HFFc6 (cell line): ENCODE results near the gene PGF. TPM values are rescaled to one million over a fixed set of nuclear protein-coding genes. Genes with fewer than 3 reads are reported as not detected.

Source experiments
- DNase-seq: peaks from one replicate; pipeline ENCODE4 v3.0.0-alpha.2; 2018
- H3K27ac Mint-ChIP-seq: 2 replicates; pipeline ENCODE4 v1.8.0; 2020; ENCODE audit warnings: mild to moderate bottlenecking, mixed read lengths
- H3K27me3 Mint-ChIP-seq: 2 replicates; pipeline ENCODE4 v1.8.0; 2021; ENCODE audit warnings: mild to moderate bottlenecking, moderate library complexity, mixed read lengths; ENCODE audit not compliant: insufficient read depth
- H3K36me3 Mint-ChIP-seq: 2 replicates; pipeline ENCODE4 v1.8.0; 2021; ENCODE audit warnings: low read depth, mixed read lengths
- H3K4me1 Mint-ChIP-seq: 2 replicates; pipeline ENCODE4 v1.8.0; 2020; ENCODE audit warnings: low read depth, mixed read lengths
- H3K4me3 Mint-ChIP-seq: 2 replicates; pipeline ENCODE4 v1.8.0; 2020; ENCODE audit warnings: mild to moderate bottlenecking, moderate library complexity, mixed read lengths
- H3K9me3 Mint-ChIP-seq: 2 replicates; pipeline ENCODE4 v1.8.0; 2020; ENCODE audit warnings: mild to moderate bottlenecking, mixed read lengths
- total RNA-seq, 6 experiments: library from RNA; stranded (reverse); fragmentation: NEBNext Ultra II Directional; extraction: Animal tissue kit (Norgen Biotek cat#: 25700); gene quantifications; 2 replicates in 1 of 6; 3 replicates in 5 of 6; pipeline ENCODE4 v1.2.3, GENCODE V29; 2021
- TF ChIP-seq, protein P1 (sequence below): fragments of 200-600 bp; sonication (generic); IDR thresholded peaks from 2 replicates; pipeline ENCODE4 v1.5.0; 2021; ENCODE audit warnings: antibody characterized with exemption, mild to moderate bottlenecking

PGF gene
- total RNA-seq, 6 experiments from 2014 or later = 0.87 to 2.9 (median 2.7) TPM

DNA sequence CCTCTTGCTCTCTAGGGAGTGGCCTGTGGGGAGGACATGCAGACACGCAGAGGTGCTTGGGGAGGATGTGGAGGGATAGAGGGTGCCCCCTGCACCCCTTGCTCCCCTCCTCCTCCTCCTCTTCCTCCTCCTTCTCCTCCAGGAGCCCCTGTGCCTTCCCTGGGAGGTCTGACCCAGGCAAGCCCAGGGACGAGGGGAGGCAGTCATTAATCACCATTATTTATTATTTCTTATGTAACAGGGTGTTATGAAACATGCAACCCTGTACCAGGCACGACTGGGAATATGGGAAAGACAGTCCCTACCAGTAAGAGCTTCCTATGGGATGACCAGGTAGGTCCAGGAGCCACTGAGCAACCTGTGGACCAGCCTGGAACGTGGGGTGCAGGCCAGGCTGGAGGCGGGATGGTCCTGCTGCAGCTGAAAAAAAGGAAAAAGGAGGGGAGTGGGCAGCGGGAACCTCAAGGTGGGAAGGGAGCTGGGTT lies 22.5 kb upstream of the PGF start:
- no peaks in the 10 kb centered on the region for H3K9me3 Mint-ChIP-seq
- no peak overlapping the region for H3K4me3 Mint-ChIP-seq
- H3K36me3 Mint-ChIP-seq = no peaks in the 10 kb centered on the region
- H3K4me1 Mint-ChIP-seq = peaks cover 43% of the 10 kb centered on the region
- peak overlapping the region; percentile 88; the same call in 1 of the 2 replicates for H3K27ac Mint-ChIP-seq
- no peak for DNase-seq
- TF ChIP-seq, protein P1, sequence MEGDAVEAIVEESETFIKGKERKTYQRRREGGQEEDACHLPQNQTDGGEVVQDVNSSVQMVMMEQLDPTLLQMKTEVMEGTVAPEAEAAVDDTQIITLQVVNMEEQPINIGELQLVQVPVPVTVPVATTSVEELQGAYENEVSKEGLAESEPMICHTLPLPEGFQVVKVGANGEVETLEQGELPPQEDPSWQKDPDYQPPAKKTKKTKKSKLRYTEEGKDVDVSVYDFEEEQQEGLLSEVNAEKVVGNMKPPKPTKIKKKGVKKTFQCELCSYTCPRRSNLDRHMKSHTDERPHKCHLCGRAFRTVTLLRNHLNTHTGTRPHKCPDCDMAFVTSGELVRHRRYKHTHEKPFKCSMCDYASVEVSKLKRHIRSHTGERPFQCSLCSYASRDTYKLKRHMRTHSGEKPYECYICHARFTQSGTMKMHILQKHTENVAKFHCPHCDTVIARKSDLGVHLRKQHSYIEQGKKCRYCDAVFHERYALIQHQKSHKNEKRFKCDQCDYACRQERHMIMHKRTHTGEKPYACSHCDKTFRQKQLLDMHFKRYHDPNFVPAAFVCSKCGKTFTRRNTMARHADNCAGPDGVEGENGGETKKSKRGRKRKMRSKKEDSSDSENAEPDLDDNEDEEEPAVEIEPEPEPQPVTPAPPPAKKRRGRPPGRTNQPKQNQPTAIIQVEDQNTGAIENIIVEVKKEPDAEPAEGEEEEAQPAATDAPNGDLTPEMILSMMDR = no peak
- peaks cover 4% of the 10 kb centered on the region; the same call in 1 of the 2 replicates for H3K27me3 Mint-ChIP-seq

DNA sequence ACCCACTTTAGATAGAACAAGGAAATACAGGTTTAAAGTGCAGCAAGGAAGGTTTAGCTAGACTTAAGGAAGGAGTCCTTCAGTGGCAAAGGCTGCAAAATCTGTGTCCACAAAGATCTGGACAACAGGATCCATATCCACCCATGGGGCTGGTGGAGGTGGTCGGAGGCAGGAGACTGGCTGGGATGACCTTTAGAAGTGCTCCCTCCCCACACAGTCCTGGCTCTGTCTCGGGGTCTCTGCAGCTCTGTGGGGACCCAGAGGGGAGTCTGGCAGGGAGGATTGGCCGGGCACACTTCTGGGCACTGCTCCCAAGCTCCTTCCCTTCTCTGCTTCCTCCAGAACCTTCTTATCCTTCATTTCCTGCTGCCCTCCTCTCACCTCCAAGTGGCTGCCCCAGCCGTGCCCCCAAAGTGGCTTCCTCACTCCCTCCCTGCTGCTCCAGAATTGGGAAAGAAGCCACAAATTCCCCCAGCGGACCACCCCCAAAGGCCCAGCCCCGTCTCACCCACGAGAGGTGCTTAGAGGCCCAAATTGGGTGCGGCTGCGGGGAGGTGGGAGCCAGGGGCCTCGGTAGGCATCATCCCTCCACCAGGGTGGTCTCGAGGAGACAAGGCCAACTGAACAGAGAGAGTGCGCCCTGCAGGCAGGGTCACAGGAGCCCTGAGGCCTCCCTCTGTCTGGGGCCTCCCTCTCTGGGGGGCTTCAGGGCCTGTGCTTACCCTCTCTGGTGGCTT lies 21.9 kb upstream of the PGF start:
- H3K9me3 Mint-ChIP-seq = no peaks in the 10 kb centered on the region
- H3K27ac Mint-ChIP-seq = no peak overlapping the region
- no peak overlapping the region for H3K4me3 Mint-ChIP-seq
- peaks cover 43% of the 10 kb centered on the region for H3K4me1 Mint-ChIP-seq
- peaks cover 4% of the 10 kb centered on the region; the same call in 1 of the 2 replicates for H3K27me3 Mint-ChIP-seq
- no peaks in the 10 kb centered on the region for H3K36me3 Mint-ChIP-seq
- TF ChIP-seq, protein P1 = no peak
- DNase-seq = no peak

DNA sequence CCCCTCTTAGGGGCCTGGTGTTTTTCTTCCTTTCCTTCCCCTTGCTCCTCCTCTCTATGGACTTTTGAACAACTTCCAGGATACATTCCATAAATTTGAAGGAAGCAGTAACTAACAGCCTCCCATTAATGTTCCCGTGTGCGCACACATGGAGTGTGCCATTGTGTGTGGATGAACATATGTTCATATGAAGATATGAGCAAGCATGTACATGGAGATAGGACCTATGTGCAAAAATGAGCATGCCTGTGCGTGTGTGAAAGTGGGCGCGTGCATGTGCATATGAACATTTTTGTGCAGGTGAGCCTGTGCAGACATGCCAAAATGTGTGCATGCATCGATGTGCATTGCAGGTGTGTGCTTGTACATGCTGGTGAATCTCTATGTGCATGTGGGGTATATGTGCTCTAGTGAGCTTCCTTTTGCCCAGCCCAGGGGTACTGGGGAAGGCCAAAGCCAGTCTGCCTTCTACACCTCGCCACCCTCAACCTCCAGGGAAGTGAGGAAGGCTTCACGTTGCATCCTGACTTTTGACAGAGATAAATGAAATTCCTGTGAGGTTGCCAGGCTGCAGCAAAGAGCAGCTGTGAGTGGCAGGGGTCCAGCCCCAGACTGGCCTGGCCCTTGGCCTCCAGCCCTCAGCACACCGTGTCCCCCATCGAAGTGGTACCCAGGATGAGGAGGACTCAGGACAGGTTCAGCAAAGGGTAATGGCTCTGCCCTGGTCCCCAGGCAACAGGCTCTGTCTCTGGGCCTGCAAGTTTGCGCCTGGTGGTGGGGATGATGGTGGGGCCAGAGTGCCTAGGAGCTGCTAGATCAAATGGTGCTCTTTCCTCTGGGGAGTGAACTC lies 21.1 kb upstream of the PGF start:
- Mint-ChIP-seq H3K27ac (no peak overlapping the region), H3K36me3 (no peaks in the 10 kb centered on the region), H3K4me3 (no peak overlapping the region), H3K9me3 (no peaks in the 10 kb centered on the region), H3K4me1 (peaks cover 37% of the 10 kb centered on the region), H3K27me3 (peaks cover 4% of the 10 kb centered on the region; the same call in 1 of the 2 replicates)
- TF ChIP-seq, protein P1 = no peak
- no peak for DNase-seq

DNA sequence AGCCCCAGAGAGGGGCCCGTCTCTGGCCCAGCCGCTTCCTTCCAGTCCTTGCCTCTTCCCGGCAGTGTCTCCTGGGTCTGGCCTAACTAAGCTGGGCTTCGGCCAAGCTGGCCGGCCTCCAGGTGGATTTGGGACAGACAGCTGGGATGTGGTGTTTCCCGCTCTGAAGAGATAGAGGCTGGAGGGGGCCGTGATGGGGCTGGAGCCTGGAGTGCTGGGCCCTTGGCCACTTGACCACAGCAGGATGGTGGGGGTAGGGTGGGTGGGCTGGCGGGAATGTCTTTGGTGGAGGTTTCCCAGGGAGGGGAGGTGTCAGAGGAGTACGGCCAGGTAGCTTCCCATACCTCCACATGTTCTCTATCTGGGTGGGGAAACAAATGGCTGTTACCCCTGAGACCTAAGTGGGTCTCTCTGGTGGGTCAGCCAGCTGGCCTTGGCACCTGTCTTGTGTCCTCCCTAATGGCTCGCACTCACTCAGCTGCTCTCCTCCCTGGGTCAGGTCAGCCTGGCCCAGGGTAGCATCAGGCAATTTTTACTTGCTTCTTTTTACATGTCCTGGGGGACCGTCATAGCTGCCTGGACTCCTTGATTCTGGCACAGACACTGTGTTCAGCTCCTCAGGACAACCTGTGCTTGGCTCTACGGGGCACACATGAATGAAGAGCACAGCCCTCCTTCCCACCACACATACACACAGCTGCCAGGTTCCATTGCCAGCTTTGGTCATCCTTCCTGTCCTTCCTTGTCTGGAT lies 19.8 kb upstream of the PGF start:
- Mint-ChIP-seq H3K4me1 (peaks cover 24% of the 10 kb centered on the region), H3K27me3 (peaks cover 4% of the 10 kb centered on the region; the same call in 1 of the 2 replicates), H3K4me3 (no peak overlapping the region), H3K36me3 (no peaks in the 10 kb centered on the region), H3K9me3 (no peaks in the 10 kb centered on the region), H3K27ac (no peak overlapping the region)
- no peak for DNase-seq
- TF ChIP-seq, protein P1 = no peak

DNA sequence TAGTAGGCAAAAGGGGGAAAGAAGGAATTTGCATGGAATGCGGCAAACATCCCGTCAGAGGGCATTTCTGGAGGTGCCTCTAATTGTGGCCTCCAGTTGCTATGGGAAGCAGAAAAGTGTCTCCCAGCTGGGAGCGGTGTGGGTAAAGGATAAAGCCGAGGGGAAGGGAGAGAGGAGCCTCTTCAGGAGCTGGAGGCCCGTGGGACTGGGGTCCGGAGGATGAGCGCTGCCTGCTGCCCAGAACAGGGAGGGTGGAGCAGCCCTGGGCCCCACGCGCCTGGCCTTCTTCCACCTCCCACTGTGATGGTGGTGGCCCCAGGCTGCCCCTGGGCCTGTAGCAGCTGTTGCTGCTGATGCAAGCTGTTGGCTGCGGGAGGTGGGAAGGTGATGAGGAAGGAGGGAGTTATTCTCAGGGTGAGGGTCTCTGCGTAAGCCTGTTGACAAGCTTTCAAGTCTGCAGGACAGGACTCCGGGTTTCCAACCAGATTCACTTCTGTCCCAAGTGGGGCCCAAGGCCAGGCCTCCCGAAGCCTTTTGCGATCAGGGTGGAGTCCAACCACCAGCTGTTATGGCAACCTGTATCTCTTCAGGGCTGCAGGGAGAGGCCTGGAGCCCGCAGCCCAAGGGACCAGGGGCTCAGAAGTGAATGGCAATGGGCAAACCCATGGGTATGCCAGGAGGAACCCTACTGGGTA lies 19.1 kb upstream of the PGF start:
- Mint-ChIP-seq H3K9me3 (no peaks in the 10 kb centered on the region), H3K27ac (no peak overlapping the region), H3K36me3 (no peaks in the 10 kb centered on the region), H3K27me3 (peaks cover 4% of the 10 kb centered on the region; the same call in 1 of the 2 replicates), H3K4me3 (no peak overlapping the region), H3K4me1 (peaks cover 17% of the 10 kb centered on the region)
- DNase-seq = no peak
- TF ChIP-seq, protein P1 = no peak
